Stimulated activated CD4-positive, alpha-beta T cell treated with anti-CD3 and anti-CD28 coated beads, Interleukin-15, amount 100 ng/mL, for 1 hour (primary cell): ENCODE data around the gene CDH15.

ENCODE experiments used
- DNase-seq, 2 donors: peaks; one replicate each; pipeline ENCODE4 v3.0.0-alpha.2; 2020; ENCODE audit warnings: low read depth in 1 of 2, low spot score in 1 of 2

The CDH15 gene

GRCh38 chr16:89171216-89172170 lies at the start of gene CDH15:
Gene CDH15 (plus strand): TSS chr16:89171748. CDS start chr16:89171832, 84 bp downstream.
- DNase-seq = peak; percentile 89 to 96

DNA sequence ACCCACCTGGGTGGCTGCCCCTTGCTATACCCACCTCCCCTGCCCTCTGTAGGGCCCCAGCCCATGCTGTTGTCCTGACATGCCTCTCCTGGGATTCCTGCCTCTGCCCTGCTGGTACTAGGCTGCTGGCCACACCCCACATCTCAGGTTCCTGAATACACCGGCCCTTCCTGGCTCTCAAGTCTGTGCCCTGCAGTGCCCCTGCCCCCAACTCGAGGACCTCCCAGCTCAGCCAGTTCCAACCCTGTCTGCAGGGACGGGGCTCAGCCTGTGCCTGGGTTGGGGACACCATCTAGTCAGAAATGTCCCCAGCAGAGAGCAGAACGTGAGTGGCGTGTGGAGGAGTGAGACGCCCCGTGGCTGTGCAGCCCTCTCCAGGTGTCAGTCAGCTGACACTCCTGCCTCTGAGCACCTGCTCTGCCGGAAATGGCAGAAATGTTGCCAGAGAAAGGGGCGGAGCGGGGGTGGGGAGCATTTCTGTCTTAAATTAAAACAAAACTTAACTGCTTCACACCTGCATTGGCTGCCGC lies 49.2 kb upstream of the CDH15 start:
- DNase-seq = peak; percentile 35 to 36

GRCh38 chr16:89123001-89123830 lies 48.3 kb upstream of the CDH15 start:
- no peak for DNase-seq

DNA sequence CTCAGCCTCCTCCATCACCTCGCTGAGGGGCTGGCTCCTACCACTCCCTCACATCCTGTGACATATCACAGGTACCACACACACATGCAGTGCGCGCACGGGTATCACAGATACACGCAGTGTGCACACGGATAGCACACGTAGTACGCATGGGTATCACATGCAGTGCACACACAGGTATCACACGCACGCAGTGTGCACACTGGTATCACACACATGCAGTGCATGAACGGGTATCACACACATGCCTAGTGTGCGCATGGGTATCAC lies 47.8 kb upstream of the CDH15 start:
- DNase-seq = no peak

DNA sequence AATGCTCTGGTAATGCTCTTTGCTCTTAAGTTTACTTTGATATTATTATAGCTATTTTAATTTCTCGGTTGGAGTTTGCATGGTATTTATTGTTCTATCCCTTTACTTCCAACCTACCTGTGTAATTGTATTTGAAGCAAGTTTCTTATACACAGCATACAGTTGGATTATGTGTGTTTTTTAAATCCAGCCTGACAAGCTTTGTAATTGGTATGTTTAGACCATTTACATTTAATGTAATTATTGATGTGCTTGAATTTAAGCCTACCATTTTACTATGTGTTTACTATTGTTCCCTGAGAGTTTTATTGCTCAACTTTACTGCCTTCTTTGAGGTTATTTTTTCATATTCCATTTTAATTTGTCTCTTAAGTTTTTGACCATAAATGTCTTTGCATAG lies 42.2 kb upstream of the CDH15 start:
- DNase-seq = no peak

- DNase-seq = no peak
These were observed 41.1 kb upstream of the CDH15 start for GRCh38 chr16:89130448-89130847.

- DNase-seq = no peak
These were observed 39.8 kb upstream of the CDH15 start for GRCh38 chr16:89131783-89132182.

DNA sequence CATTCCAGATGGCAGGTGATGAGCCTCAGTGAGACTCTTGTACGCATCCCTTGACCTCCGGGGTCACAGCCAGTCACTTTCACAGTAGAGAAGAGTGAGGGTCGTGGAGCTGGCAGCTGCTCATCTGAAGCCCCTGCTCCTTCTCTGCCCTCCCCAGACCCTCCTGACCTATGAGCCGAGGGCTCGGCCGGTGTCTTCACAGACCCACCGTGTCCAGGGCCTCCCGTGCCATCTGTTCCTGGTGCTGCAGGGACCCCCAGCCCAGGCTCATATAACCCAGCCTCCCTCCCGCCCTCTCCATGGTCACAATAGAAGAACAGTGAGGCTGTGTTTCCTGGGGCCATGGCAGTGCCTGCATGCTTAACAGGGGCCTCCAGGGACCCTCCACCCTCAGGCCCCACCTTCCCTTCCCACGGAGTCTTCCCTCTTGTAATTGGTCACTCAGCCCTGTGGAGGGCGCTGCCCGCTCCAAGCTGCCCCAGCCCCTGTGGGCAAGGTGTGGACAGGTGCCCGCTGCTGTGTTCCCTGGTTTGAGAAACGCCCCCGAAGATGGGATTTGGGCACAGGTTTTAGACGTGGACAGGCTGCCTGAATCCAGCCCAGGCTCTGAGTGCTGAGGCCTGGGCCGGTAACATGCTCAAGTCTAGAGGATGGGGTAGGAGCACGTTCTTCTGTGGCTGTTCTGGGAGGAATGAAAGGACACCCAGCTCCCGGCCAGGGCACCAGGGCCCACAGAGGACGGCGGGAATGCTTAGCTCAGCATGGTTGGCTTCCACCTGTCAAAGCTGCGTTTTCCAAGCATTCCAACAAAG lies 39.1 kb upstream of the CDH15 start:
- DNase-seq = no peak

DNA sequence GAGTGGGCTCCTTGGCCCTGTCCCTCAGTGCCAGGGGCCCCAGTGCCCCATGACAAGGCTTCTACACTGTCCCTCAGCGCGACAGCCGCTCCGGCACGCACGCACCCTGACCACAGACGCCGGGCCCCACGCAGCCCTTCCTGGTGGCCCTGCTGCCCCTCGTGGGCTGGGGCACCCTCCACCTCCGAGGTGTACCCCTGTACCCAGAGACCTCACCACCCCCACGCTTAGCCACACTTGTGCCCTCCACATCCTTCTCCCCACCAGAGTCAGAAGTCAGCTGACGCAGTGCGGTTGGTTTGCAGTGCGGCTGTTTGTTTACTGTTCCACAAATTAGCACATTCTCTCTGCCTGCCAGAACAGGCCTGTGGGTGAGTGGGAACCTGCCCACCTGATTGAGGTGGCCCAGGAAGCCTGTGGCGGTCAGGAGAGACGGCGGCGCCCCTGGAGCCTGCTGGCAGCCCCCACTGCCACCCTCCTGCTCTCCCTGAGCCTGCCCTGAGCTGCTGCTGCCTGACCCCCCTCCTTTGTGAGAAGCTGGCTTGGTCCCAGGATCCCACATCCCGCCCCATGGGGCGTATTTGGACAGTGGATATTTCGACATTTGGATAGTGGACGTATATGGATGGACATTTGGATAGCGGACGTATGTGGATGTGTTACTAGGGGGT lies 38.0 kb upstream of the CDH15 start:
- no peak for DNase-seq

DNA sequence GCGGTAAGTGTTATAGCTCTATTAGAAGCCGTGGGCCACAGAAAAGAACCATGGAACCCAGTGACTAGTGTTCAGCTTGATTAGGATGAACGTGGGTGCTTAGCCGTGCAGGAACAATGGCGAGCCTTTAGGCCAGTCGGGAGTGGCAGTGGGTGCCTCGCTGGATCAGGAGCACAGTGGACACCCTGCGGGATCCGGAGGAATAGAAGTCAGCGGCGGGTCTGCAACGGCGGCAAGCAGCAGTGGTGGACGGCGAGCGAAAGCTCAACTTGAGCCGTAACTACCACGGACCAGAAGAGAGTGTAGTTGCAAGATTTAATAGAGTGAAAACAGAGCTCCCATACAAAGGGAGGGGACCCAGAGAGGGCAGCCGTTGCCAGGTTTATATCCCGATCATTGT lies 37.3 kb upstream of the CDH15 start:
- DNase-seq = no peak

DNA sequence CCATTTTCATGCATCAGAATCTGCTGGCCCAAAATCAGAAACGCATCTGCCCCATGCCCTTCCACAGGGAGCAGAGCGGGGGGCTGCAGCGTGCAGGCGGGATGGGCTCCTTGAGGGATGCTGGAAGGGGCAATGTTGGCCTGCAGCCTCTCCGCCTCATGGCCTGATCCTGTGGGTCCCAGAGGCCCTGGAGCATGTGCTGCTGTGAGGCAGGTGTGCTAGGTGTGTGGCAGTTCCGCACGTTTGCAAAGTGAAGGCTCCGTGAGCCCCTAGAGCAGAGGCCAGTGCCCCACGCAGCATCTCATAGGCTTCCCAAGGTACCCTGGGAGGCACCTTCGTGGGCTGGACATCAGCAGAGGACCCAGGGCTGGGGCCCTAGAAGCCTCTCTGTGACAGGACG lies 36.4 kb upstream of the CDH15 start:
- DNase-seq = no peak

- DNase-seq = no peak
These were observed 35.4 kb upstream of the CDH15 start for GRCh38 chr16:89135971-89136765.

DNA sequence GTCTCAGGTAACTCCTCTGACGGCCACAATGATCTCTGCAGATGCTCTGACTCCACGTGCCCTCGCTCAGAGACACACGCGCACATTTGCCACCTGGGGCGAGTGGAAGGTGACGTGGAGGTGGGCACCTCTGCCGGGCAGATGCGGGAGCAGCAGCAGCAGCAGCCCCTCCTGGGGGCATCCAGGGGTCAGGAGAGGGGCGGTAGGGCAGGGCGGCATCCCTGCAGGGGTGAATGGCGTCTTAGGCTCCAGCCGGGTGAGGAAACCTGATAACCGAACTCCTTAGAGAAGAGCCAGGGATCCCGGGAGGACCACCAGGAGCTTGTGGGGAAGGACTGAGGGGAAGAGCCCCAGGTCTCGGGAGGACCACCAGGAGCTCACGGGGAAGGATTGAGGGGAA lies 34.6 kb upstream of the CDH15 start:
- DNase-seq = no peak

GRCh38 chr16:89137666-89138512 lies 33.7 kb upstream of the CDH15 start:
- no peak for DNase-seq

- DNase-seq = no peak
These were observed 33.1 kb upstream of the CDH15 start for GRCh38 chr16:89138513-89138795.

DNA sequence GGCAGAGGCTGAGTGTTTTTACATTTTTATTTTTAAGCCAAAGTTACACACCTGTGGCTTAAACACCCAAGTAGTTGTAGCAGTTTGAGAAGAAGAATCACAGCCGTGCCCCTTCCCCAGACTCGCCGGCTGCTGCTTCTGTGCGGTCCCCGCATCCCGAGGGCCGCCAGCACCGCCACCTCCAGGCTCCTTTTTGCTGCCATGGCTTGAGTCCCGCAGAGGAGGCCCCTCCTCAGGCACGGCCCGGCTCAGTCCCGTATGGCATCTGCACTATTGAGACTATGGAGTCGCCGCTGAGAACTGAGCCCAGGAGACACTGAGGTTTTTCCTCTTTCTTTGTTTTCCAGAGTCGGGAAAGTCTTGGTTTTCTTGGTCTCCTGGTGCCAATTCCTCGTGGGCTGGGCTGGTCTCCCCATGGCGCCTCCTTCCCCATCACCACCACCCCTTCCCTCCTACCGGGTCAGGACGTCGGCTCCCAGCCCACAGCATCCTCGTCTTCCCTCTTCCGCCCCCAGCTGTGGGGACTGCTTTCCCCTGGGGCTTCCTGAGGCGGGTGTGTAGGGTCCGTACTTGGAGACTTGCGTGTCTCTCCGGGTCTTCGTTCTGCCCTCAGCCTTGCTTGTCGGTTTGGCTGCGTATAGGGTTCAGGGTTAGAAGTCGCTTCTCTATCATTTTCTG lies 32.6 kb upstream of the CDH15 start:
- DNase-seq = no peak

- DNase-seq = no peak
These were observed 31.6 kb upstream of the CDH15 start for GRCh38 chr16:89139907-89140361.

GRCh38 chr16:89140401-89140800 lies 31.1 kb upstream of the CDH15 start:
- DNase-seq = no peak
